ENCODE measurements around the gene RNH1.

RNH1 gene

GRCh38 chr11:534396-535209, 27.6 kb upstream of the RNH1 start:
- Histone ChIP-seq H3K9me3 (ENCODE audit: low read depth, low read length) (no peaks in the 10 kb centered on the region), H3K4me3 (peak overlapping the region; percentile 81), H3K9ac (ENCODE audit: insufficient read length) (peak overlapping the region; percentile 80), H3K36me3 (ENCODE audit: insufficient read depth, low read length) (peaks cover 16% of the 10 kb centered on the region; the same call in 1 of the 2 replicates), H3K27ac (peak overlapping the region; percentile 26; the same call in 1 of the 2 replicates)
- no peak for TF ChIP-seq POLR2AphosphoS5 (IDR thresholded peaks at IDR 0.05; ENCODE audit: borderline replicate concordance, low read depth, low read length)
- no peak for TF ChIP-seq FOXP2 (optimal IDR thresholded peaks at IDR 0.05; ENCODE audit: control extremely low read depth, extremely low read length, insufficient read depth)
- no peak for TF ChIP-seq EZH2 (IDR thresholded peaks at IDR 0.05)
- no peak for DNase-seq (ENCODE audit: low read depth, low spot score)

GRCh38 chr11:533586-534395, 26.7 kb upstream of the RNH1 start:
- peaks cover 16% of the 10 kb centered on the region; the same call in 1 of the 2 replicates for H3K36me3 ChIP-seq (ENCODE audit: insufficient read depth, low read length)
- no peaks in the 10 kb centered on the region for H3K9me3 ChIP-seq (ENCODE audit: low read depth, low read length)
- H3K9ac ChIP-seq (ENCODE audit: insufficient read length): peak overlapping the region; percentile 80
- no peak for TF ChIP-seq FOXP2 (optimal IDR thresholded peaks at IDR 0.05; ENCODE audit: control extremely low read depth, extremely low read length, insufficient read depth)
- H3K27ac ChIP-seq: no peak overlapping the region
- H3K4me3 ChIP-seq: peak overlapping the region; percentile 81
- DNase-seq (ENCODE audit: low read depth, low spot score): no peak

GRCh38 chr11:532986-533585, 26.0 kb upstream of the RNH1 start:
- H3K9me3 ChIP-seq (ENCODE audit: low read depth, low read length): no peaks in the 10 kb centered on the region
- no peak for DNase-seq (ENCODE audit: low read depth, low spot score)
- H3K27ac ChIP-seq: no peak overlapping the region
- TF ChIP-seq POLR2AphosphoS5 (IDR thresholded peaks at IDR 0.05; ENCODE audit: borderline replicate concordance, low read depth, low read length) (no peak), EZH2 (IDR thresholded peaks at IDR 0.05) (no peak), FOXP2 (optimal IDR thresholded peaks at IDR 0.05; ENCODE audit: control extremely low read depth, extremely low read length, insufficient read depth) (no peak)
- no peak overlapping the region for H3K9ac ChIP-seq (ENCODE audit: insufficient read length)
- H3K4me3 ChIP-seq: no peak overlapping the region
- peaks cover 16% of the 10 kb centered on the region; the same call in 1 of the 2 replicates for H3K36me3 ChIP-seq (ENCODE audit: insufficient read depth, low read length)

- no peak overlapping the region for H3K9ac ChIP-seq (ENCODE audit: insufficient read length)
- no peak overlapping the region for H3K27ac ChIP-seq
- peaks cover 16% of the 10 kb centered on the region; the same call in 1 of the 2 replicates for H3K36me3 ChIP-seq (ENCODE audit: insufficient read depth, low read length)
- no peak for TF ChIP-seq EZH2 (IDR thresholded peaks at IDR 0.05)
- TF ChIP-seq POLR2AphosphoS5 (IDR thresholded peaks at IDR 0.05; ENCODE audit: borderline replicate concordance, low read depth, low read length): no peak
- no peak for TF ChIP-seq FOXP2 (optimal IDR thresholded peaks at IDR 0.05; ENCODE audit: control extremely low read depth, extremely low read length, insufficient read depth)
- no peak for DNase-seq (ENCODE audit: low read depth, low spot score)
- no peaks in the 10 kb centered on the region for H3K9me3 ChIP-seq (ENCODE audit: low read depth, low read length)
- H3K4me3 ChIP-seq: no peak overlapping the region
Observed at GRCh38 chr11:532527-532985, 25.5 kb upstream of the RNH1 start.

GRCh38 chr11:531919-532526, 25.0 kb upstream of the RNH1 start:
- TF ChIP-seq POLR2AphosphoS5 (IDR thresholded peaks at IDR 0.05; ENCODE audit: borderline replicate concordance, low read depth, low read length) (peak; percentile 25; the same call in 1 of the 2 replicates), EZH2 (IDR thresholded peaks at IDR 0.05) (no peak), FOXP2 (optimal IDR thresholded peaks at IDR 0.05; ENCODE audit: control extremely low read depth, extremely low read length, insufficient read depth) (no peak)
- H3K9ac ChIP-seq (ENCODE audit: insufficient read length): no peak overlapping the region
- H3K9me3 ChIP-seq (ENCODE audit: low read depth, low read length): no peaks in the 10 kb centered on the region
- peaks cover 16% of the 10 kb centered on the region; the same call in 1 of the 2 replicates for H3K36me3 ChIP-seq (ENCODE audit: insufficient read depth, low read length)
- no peak overlapping the region for H3K27ac ChIP-seq
- H3K4me3 ChIP-seq: no peak overlapping the region
- no peak for DNase-seq (ENCODE audit: low read depth, low spot score)

GRCh38 chr11:530960-531831, 24.2 kb upstream of the RNH1 start:
- DNase-seq (ENCODE audit: low read depth, low spot score): no peak
- TF ChIP-seq POLR2AphosphoS5 (IDR thresholded peaks at IDR 0.05; ENCODE audit: borderline replicate concordance, low read depth, low read length) (no peak; the same call in 1 of the 2 replicates), FOXP2 (optimal IDR thresholded peaks at IDR 0.05; ENCODE audit: control extremely low read depth, extremely low read length, insufficient read depth) (no peak), EZH2 (IDR thresholded peaks at IDR 0.05) (no peak)
- H3K9ac ChIP-seq (ENCODE audit: insufficient read length): no peak overlapping the region
- H3K9me3 ChIP-seq (ENCODE audit: low read depth, low read length): no peaks in the 10 kb centered on the region
- no peak overlapping the region for H3K4me3 ChIP-seq
- peaks cover 16% of the 10 kb centered on the region; the same call in 1 of the 2 replicates for H3K36me3 ChIP-seq (ENCODE audit: insufficient read depth, low read length)
- H3K27ac ChIP-seq: no peak overlapping the region

Data from SK-N-MC (cell line).